CD8-positive, alpha-beta memory T cell (primary cell): ENCODE results near the gene ELAPOR1. TPM values are rescaled to one million over a fixed set of nuclear protein-coding genes. Genes with fewer than 3 reads are reported as not detected.

Experiments
- polyA plus RNA-seq: library from polyadenylated mRNA; unstranded; fragments of 300-500 nt; fragmentation: Illumina TruSeq; gene quantifications from one replicate; pipeline ENCODE4 v1.2.3, GENCODE V29; 2021
- total RNA-seq, 2 experiments: library from RNA; stranded (reverse); gene quantifications; one replicate each; pipeline ENCODE4 v1.2.3, GENCODE V29; 2021

ELAPOR1 gene
- total and polyA plus RNA-seq, 3 experiments from 2014 or later: 11.3 to 15.7 (median 13.9) TPM

Other genes starting within 250 kb of the ELAPOR1 start
- 1 to 10 TPM; 6.0 to 7.5 TPM for gene GPSM2, start 237.1 kb upstream of the ELAPOR1 start, total RNA-seq
- 2.0 TPM for gene GPSM2, start 237.1 kb upstream of the ELAPOR1 start, polyA plus RNA-seq
- gene CLCC1, start 150.6 kb upstream of the ELAPOR1 start, total RNA-seq: 10 to 100 TPM; 15.8 to 20.2 TPM
- 9.5 TPM for gene CLCC1, start 150.6 kb upstream of the ELAPOR1 start, polyA plus RNA-seq
- gene WDR47, start 72.0 kb upstream of the ELAPOR1 start, total RNA-seq: 10 to 100 TPM; 14.4 to 15.1 TPM
- 6.2 TPM for gene WDR47, start 72.0 kb upstream of the ELAPOR1 start, polyA plus RNA-seq
- 10 to 100 TPM; 37.5 to 40.9 TPM for gene TAF13, start 38.1 kb upstream of the ELAPOR1 start, total RNA-seq
- gene TAF13, start 38.1 kb upstream of the ELAPOR1 start, polyA plus RNA-seq: 2.3 TPM
- 10 to 100 TPM; 30.3 to 36.6 TPM for gene TMEM167B, start 23.4 kb upstream of the ELAPOR1 start, total RNA-seq
- 38.2 TPM for gene TMEM167B, start 23.4 kb upstream of the ELAPOR1 start, polyA plus RNA-seq
- gene SARS1, start 99.8 kb downstream of the ELAPOR1 start, total RNA-seq: 100 to 1,000 TPM; 189 to 195 TPM
- 157 TPM for gene SARS1, start 99.8 kb downstream of the ELAPOR1 start, polyA plus RNA-seq
- 1 to 10 TPM; 2.7 to 2.8 TPM for gene CELSR2, start 135.4 kb downstream of the ELAPOR1 start, total RNA-seq
- gene CELSR2, start 135.4 kb downstream of the ELAPOR1 start, polyA plus RNA-seq: 0.77 TPM
- gene PSRC1, start 169.0 kb downstream of the ELAPOR1 start, total RNA-seq: 1 to 10 TPM; 5.4 to 5.8 TPM
- gene PSRC1, start 169.0 kb downstream of the ELAPOR1 start, polyA plus RNA-seq: 0.59 TPM
- not detected for gene MYBPHL, start 192.9 kb downstream of the ELAPOR1 start, total RNA-seq
- gene MYBPHL, start 192.9 kb downstream of the ELAPOR1 start, polyA plus RNA-seq: not detected